ENCODE measurements around the gene FETUB. TPM values are rescaled to one million over a fixed set of nuclear protein-coding genes. Genes with fewer than 3 reads are reported as not detected.
"Not testable (repeated sequence)": the region's sequence is repeated elsewhere in the genome, so short reads cannot be mapped to it uniquely, and the experiment has no call there.

FETUB gene
- total and polyA plus RNA-seq, 2 donors (not counting 1 experiment from before 2014, with no cell fraction given), result not detected

- DNase-seq (no peak), ATAC-seq (ENCODE audit: low read depth) (no peak)
- Histone ChIP-seq H3K4me3 (ENCODE audit: control extremely low read depth in 1 of 5, extremely low read depth in 1 of 5, insufficient read depth in 1 of 5, low read depth in 2 of 5, low read length in 4 of 5) (no peak overlapping the region), H3K4me2 (replicated peaks; ENCODE audit: low read depth, low read length, poor library complexity, severe bottlenecking) (no peak overlapping the region), H3K9me3 (ENCODE audit: control extremely low read depth in 1 of 3, control insufficient read depth in 2 of 3, insufficient read depth in 1 of 3, low read length in 2 of 3) (peaks cover 2 to 10% (median 5%) of the 10 kb centered on the region in 3 donors), H3K4me1 (ENCODE audit: control insufficient read depth in 2 of 2, insufficient read depth in 2 of 2, low read length in 2 of 2) (no peaks in the 10 kb centered on the region), H3K27ac (ENCODE audit: low read length in 2 of 2) (no peak overlapping the region), H4K20me1 (ENCODE audit: control insufficient read depth, insufficient read depth, low read length, poor library complexity, severe bottlenecking) (no peaks in the 10 kb centered on the region), H3K36me3 (replicated peaks in 1 of 2; ENCODE audit: control extremely low read depth in 1 of 2, control insufficient read depth in 1 of 2, extremely low read depth in 1 of 2, insufficient read depth in 2 of 2, low read length in 1 of 2) (no peaks in the 10 kb centered on the region), H3K27me3 (replicated peaks in 1 of 4; ENCODE audit: control extremely low read depth in 1 of 4, control insufficient read depth in 3 of 4, insufficient read depth in 4 of 4, low read length in 3 of 4) (peaks cover 0 to 28% (median 6%) of the 10 kb centered on the region in 4 experiments), H3K9ac (ENCODE audit: low read length) (no peak overlapping the region), H2AFZ (ENCODE audit: insufficient read depth, low read depth, low read length, poor library complexity, severe bottlenecking) (no peak overlapping the region), H3K79me2 (ENCODE audit: control insufficient read depth, insufficient read depth, low read length) (no peaks in the 10 kb centered on the region)
- Mint-ChIP-seq H3K27ac (no peak overlapping the region), H3K4me1 (no peaks in the 10 kb centered on the region), H3K9me3 (ENCODE audit: insufficient read depth) (peaks cover 5% of the 10 kb centered on the region), H3K4me3 (no peak overlapping the region), H3K27me3 (peaks cover 53% of the 10 kb centered on the region)
- WGBS (ENCODE audit: insufficient coverage), result 80% methylated on average over 4 of the region's 12 CpGs
- CTCF ChIA-PET, result no interaction called here
- POLR2A ChIA-PET, result no interaction called here
- TF ChIP-seq CTCF (IDR thresholded peaks at IDR 0.05) (no peak), EZH2 (IDR thresholded peaks at IDR 0.05; ENCODE audit: borderline replicate concordance, insufficient read depth, low read depth, low read length, poor library complexity, severe bottlenecking) (no peak)
- intact Hi-C loops (cut with micrococcal nuclease), result no loop called here
Observed at GRCh38 chr3:186687120-186687651, 47.0 kb downstream of the FETUB start.

- H3K9me3 ChIP-seq (ENCODE audit: control extremely low read depth in 1 of 3, control insufficient read depth in 2 of 3, insufficient read depth in 1 of 3, low read length in 2 of 3); H2AFZ ChIP-seq (ENCODE audit: insufficient read depth, low read depth, low read length, poor library complexity, severe bottlenecking); H3K4me2 ChIP-seq (replicated peaks; ENCODE audit: low read depth, low read length, poor library complexity, severe bottlenecking); H3K4me1 ChIP-seq (ENCODE audit: control insufficient read depth in 2 of 2, insufficient read depth in 2 of 2, low read length in 2 of 2); H3K9me3 Mint-ChIP-seq (ENCODE audit: insufficient read depth); H3K9ac ChIP-seq (ENCODE audit: low read length); H3K27ac ChIP-seq (ENCODE audit: low read length in 2 of 2); intact Hi-C loops (cut with micrococcal nuclease); CTCF ChIA-PET; DNase-seq; H3K36me3 ChIP-seq (replicated peaks in 1 of 2; ENCODE audit: control extremely low read depth in 1 of 2, control insufficient read depth in 1 of 2, extremely low read depth in 1 of 2, insufficient read depth in 2 of 2, low read length in 1 of 2); H4K20me1 ChIP-seq (ENCODE audit: control insufficient read depth, insufficient read depth, low read length, poor library complexity, severe bottlenecking); H3K27ac Mint-ChIP-seq; ATAC-seq (ENCODE audit: low read depth); H3K79me2 ChIP-seq (ENCODE audit: control insufficient read depth, insufficient read depth, low read length); H3K4me1 Mint-ChIP-seq; POLR2A ChIA-PET; H3K4me3 Mint-ChIP-seq; H3K4me3 ChIP-seq (ENCODE audit: control extremely low read depth in 1 of 5, extremely low read depth in 1 of 5, insufficient read depth in 1 of 5, low read depth in 2 of 5, low read length in 4 of 5): not testable (repeated sequence)
- H3K27me3 Mint-ChIP-seq, result peaks cover 44% of the 10 kb centered on the region
- no CpG with 5 or more reads among the region's 1 CpG for WGBS (ENCODE audit: insufficient coverage)
- peaks cover 0 to 16% (median 2%) of the 10 kb centered on the region in 4 experiments for H3K27me3 ChIP-seq (replicated peaks in 1 of 4; ENCODE audit: control extremely low read depth in 1 of 4, control insufficient read depth in 3 of 4, insufficient read depth in 4 of 4, low read length in 3 of 4)
Observed at GRCh38 chr3:186690304-186690703, 50.1 kb downstream of the FETUB start.
